Osteocyte (in vitro differentiated cells): ENCODE data around the gene HSBP1. TPM values are rescaled to one million over a fixed set of nuclear protein-coding genes. Genes with fewer than 3 reads are reported as not detected.

Experiments used
- DNase-seq: peaks from one replicate; pipeline ENCODE4 v3.0.0; 2021; ENCODE audit warnings: mixed read lengths; ENCODE audit not compliant: unreplicated experiment; ENCODE audit errors: extremely low spot score
- H3K27ac Mint-ChIP-seq: one replicate; pipeline ENCODE4 v1.8.0; 2021; ENCODE audit warnings: mild to moderate bottlenecking, mixed read lengths; ENCODE audit not compliant: unreplicated experiment
- H3K27me3 Mint-ChIP-seq: one replicate; pipeline ENCODE4 v1.8.0; 2021; ENCODE audit warnings: mixed read lengths; ENCODE audit not compliant: unreplicated experiment
- H3K36me3 Mint-ChIP-seq: one replicate; pipeline ENCODE4 v1.8.0; 2021; ENCODE audit warnings: mixed read lengths; ENCODE audit not compliant: unreplicated experiment
- H3K4me1 Mint-ChIP-seq: one replicate; pipeline ENCODE4 v1.8.0; 2021; ENCODE audit warnings: mixed read lengths; ENCODE audit not compliant: unreplicated experiment
- H3K4me3 Mint-ChIP-seq: one replicate; pipeline ENCODE4 v1.8.0; 2021; ENCODE audit warnings: mild to moderate bottlenecking, moderate library complexity, mixed read lengths; ENCODE audit not compliant: unreplicated experiment
- H3K9me3 Mint-ChIP-seq: one replicate; pipeline ENCODE4 v1.8.0; 2021; ENCODE audit warnings: mixed read lengths; ENCODE audit not compliant: unreplicated experiment
- CTCF ChIP-seq: fragments of 200-600 bp; sonication (generic); IDR thresholded peaks from 2 replicates; pipeline ENCODE4 v1.5.0; 2021; ENCODE audit warnings: antibody characterized with exemption, mild to moderate bottlenecking, moderate library complexity
- total RNA-seq: library from RNA; stranded (reverse); gene quantifications from 2 replicates; pipeline ENCODE4 v1.2.1, GENCODE V29; 2021

Gene HSBP1
- total RNA-seq, 1 donor from 2014 or later, result 96.9 TPM

GRCh38 chr16:83779886-83780285 is 27.9 kb upstream of the HSBP1 start:
- no peak for DNase-seq
- no peak overlapping the region for H3K27ac Mint-ChIP-seq

GRCh38 chr16:83785455-83785854 is 22.3 kb upstream of the HSBP1 start:
- no peak for DNase-seq
- Mint-ChIP-seq H3K4me3 (no peak overlapping the region), H3K27ac (no peak overlapping the region), H3K4me1 (no peaks in the 10 kb centered on the region), H3K27me3 (no peaks in the 10 kb centered on the region), H3K36me3 (no peaks in the 10 kb centered on the region), H3K9me3 (no peaks in the 10 kb centered on the region)
- TF ChIP-seq CTCF, result no peak

More at GRCh38 chr16:83779886-83780285, 27.9 kb upstream of the HSBP1 start:
- no peaks in the 10 kb centered on the region for H3K9me3 Mint-ChIP-seq
- no peaks in the 10 kb centered on the region for H3K36me3 Mint-ChIP-seq
- H3K27me3 Mint-ChIP-seq, result no peaks in the 10 kb centered on the region
- H3K4me1 Mint-ChIP-seq, result peaks cover 6% of the 10 kb centered on the region
- H3K4me3 Mint-ChIP-seq, result no peak overlapping the region
- TF ChIP-seq CTCF, result no peak

- DNase-seq, result no peak
- peaks cover 2% of the 10 kb centered on the region for H3K4me1 Mint-ChIP-seq
- no peak overlapping the region for H3K4me3 Mint-ChIP-seq
- peaks cover 4% of the 10 kb centered on the region for H3K9me3 Mint-ChIP-seq
- H3K27ac Mint-ChIP-seq, result no peak overlapping the region
- no peaks in the 10 kb centered on the region for H3K27me3 Mint-ChIP-seq
- H3K36me3 Mint-ChIP-seq, result no peaks in the 10 kb centered on the region
- no peak for TF ChIP-seq CTCF
Observed at GRCh38 chr16:83789642-83790401, 18.0 kb upstream of the HSBP1 start.

- TF ChIP-seq CTCF, result no peak
Observed at GRCh38 chr16:83791916-83792315, 15.9 kb upstream of the HSBP1 start.

GRCh38 chr16:83792391-83792790 is 15.4 kb upstream of the HSBP1 start:
- H3K36me3 Mint-ChIP-seq, result no peaks in the 10 kb centered on the region

More at GRCh38 chr16:83791916-83792315, 15.9 kb upstream of the HSBP1 start:
- Mint-ChIP-seq H3K27me3 (no peaks in the 10 kb centered on the region), H3K4me1 (peaks cover 2% of the 10 kb centered on the region), H3K9me3 (peaks cover 4% of the 10 kb centered on the region), H3K27ac (no peak overlapping the region), H3K36me3 (no peaks in the 10 kb centered on the region), H3K4me3 (no peak overlapping the region)
- no peak for DNase-seq

More at GRCh38 chr16:83792391-83792790, 15.4 kb upstream of the HSBP1 start:
- Mint-ChIP-seq H3K4me1 (peaks cover 2% of the 10 kb centered on the region), H3K27me3 (no peaks in the 10 kb centered on the region), H3K27ac (no peak overlapping the region), H3K9me3 (peaks cover 4% of the 10 kb centered on the region), H3K4me3 (no peak overlapping the region)
- DNase-seq, result no peak
- no peak for TF ChIP-seq CTCF
